ENCODE measurements around the gene HNRNPDL.

DNA sequence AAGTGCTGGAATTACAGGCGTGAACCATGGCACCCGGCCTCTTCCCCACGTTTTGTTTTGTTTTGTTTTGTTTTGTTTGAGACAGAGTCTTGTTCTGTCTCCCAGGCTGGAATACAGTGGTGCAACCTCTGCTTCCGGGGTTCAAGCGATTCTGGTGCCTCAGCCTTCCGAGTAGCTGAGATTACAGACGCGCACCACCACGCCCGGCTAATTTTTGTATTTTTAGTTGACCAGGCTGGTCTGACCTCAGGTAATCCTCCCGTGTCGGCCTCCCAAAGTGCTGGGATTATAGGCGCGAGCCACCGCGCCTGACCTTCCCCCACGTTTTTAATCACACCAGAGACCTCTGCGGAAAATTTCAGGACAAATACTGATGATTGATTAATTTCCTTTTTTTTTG is 2.3 kb upstream of the HNRNPDL start:
- TF ChIP-seq, protein P1, sequence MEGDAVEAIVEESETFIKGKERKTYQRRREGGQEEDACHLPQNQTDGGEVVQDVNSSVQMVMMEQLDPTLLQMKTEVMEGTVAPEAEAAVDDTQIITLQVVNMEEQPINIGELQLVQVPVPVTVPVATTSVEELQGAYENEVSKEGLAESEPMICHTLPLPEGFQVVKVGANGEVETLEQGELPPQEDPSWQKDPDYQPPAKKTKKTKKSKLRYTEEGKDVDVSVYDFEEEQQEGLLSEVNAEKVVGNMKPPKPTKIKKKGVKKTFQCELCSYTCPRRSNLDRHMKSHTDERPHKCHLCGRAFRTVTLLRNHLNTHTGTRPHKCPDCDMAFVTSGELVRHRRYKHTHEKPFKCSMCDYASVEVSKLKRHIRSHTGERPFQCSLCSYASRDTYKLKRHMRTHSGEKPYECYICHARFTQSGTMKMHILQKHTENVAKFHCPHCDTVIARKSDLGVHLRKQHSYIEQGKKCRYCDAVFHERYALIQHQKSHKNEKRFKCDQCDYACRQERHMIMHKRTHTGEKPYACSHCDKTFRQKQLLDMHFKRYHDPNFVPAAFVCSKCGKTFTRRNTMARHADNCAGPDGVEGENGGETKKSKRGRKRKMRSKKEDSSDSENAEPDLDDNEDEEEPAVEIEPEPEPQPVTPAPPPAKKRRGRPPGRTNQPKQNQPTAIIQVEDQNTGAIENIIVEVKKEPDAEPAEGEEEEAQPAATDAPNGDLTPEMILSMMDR (IDR thresholded peaks at IDR 0.05; ENCODE audit: insufficient read depth, low read length, poor library complexity, severe bottlenecking), result no peak
- TF ChIP-seq EZH2phosphoT487 (conservative IDR thresholded peaks at IDR 0.05; ENCODE audit: low read length), result no peak

All from SU-DHL-6 (cell line).